OCI-LY7 (cell line): Measurements from ENCODE around the gene AP1M1. TPM values are rescaled to one million over a fixed set of nuclear protein-coding genes. Genes with fewer than 3 reads are reported as not detected.

ENCODE experiments used
- BruUV-seq: library from RNA; stranded (reverse); fragments of 400-500 nt; replicated peaks from 2 replicates; lab custom pipeline; 2021; lab: Mats Ljungman, UMichigan
- CTCF ChIA-PET: fragments of 300-600 bp; sonication (Branson Sonifier 250); formaldehyde crosslinking; loops from one replicate; lab custom pipeline; 2022; ENCODE audit warnings: antibody characterized with exemption; ENCODE audit not compliant: unreplicated experiment; lab: Charles Lee
- POLR2A ChIA-PET: fragments of 300-600 bp; sonication (Branson Sonifier 250); formaldehyde crosslinking; loops from one replicate; lab custom pipeline; 2022; ENCODE audit warnings: antibody characterized with exemption; lab: Charles Lee
- DNase-seq: peaks from one replicate; pipeline ENCODE4 v3.0.0-alpha.2; 2015; ENCODE audit warnings: low spot score
- H2AFZ ChIP-seq: fragments of 200-600 bp; sonication (generic), shearing (Covaris generic); 2 replicates; pipeline ENCODE4 v1.6.1; 2014; ENCODE audit warnings: mild to moderate bottlenecking, antibody characterized with exemption, low read length, moderate library complexity
- H3K27ac ChIP-seq: fragments of 200-600 bp; sonication (generic); 2 replicates; pipeline ENCODE4 v1.5.1; 2014; ENCODE audit warnings: mixed run types, low read depth, mild to moderate bottlenecking, moderate library complexity, low read length, inconsistent platforms; ENCODE audit not compliant: poor library complexity, severe bottlenecking
- H3K36me3 ChIP-seq: fragments of 200-600 bp; sonication (generic); 2 replicates; pipeline ENCODE4 v1.6.1; 2014; ENCODE audit warnings: mild to moderate bottlenecking, antibody characterized with exemption, low read length, moderate library complexity, mixed read lengths; ENCODE audit not compliant: insufficient read depth
- H3K4me1 ChIP-seq: fragments of 200-600 bp; sonication (generic); 2 replicates; pipeline ENCODE4 v1.5.1; 2014; ENCODE audit warnings: mild to moderate bottlenecking, low read length; ENCODE audit not compliant: insufficient read depth, poor library complexity, severe bottlenecking
- H3K4me2 ChIP-seq: fragments of 200-600 bp; sonication (generic); 2 replicates; pipeline ENCODE4 v1.6.1; 2014; ENCODE audit warnings: mild to moderate bottlenecking, low read length
- H3K4me3 ChIP-seq: fragments of 200-600 bp; sonication (generic); 2 replicates; pipeline ENCODE4 v1.5.1; 2014; ENCODE audit warnings: mild to moderate bottlenecking, low read depth, low read length; ENCODE audit not compliant: poor library complexity, severe bottlenecking
- H3K79me2 ChIP-seq: fragments of 200-600 bp; sonication (generic); 2 replicates; pipeline ENCODE4 v1.6.1; 2016; ENCODE audit warnings: low read depth, mild to moderate bottlenecking, low read length, moderate library complexity, mixed read lengths; ENCODE audit not compliant: insufficient read depth
- H3K9me2 ChIP-seq: fragments of 200-600 bp; sonication (generic); 2 replicates; pipeline ENCODE4 v1.6.1; 2016; ENCODE audit warnings: mild to moderate bottlenecking, low read length, mixed read lengths; ENCODE audit not compliant: insufficient read depth
- H3K9me3 ChIP-seq: fragments of 200-600 bp; sonication (generic); 2 replicates; pipeline ENCODE4 v1.6.1; 2014; ENCODE audit warnings: mild to moderate bottlenecking, mixed run types, low read length, mixed read lengths
- H4K20me1 ChIP-seq: fragments of 200-600 bp; sonication (generic); 2 replicates; pipeline ENCODE4 v1.6.1; 2014; ENCODE audit warnings: mild to moderate bottlenecking, antibody characterized with exemption, low read length, moderate library complexity, mixed read lengths; ENCODE audit not compliant: insufficient read depth
- CTCF ChIP-seq: fragments of 200-600 bp; sonication (generic); conservative IDR thresholded peaks from 2 replicates; pipeline ENCODE4 v1.5.1; 2014; ENCODE audit warnings: mild to moderate bottlenecking, antibody characterized with exemption, low read length, moderate library complexity, mixed read lengths
- EZH2phosphoT487 ChIP-seq: fragments of 200-600 bp; sonication (generic); IDR thresholded peaks from 2 replicates; pipeline ENCODE4 v1.6.1; 2018; ENCODE audit warnings: low read depth, borderline replicate concordance, mild to moderate bottlenecking, mixed run types, antibody characterized with exemption, low read length, moderate library complexity, mixed read lengths
- intact Hi-C: fragments of 100-400 bp; cut with micrococcal nuclease; formaldehyde crosslinking; loops from one replicate; pipeline ENCODE4 v1.10.0; 2022; ENCODE audit not compliant: unreplicated experiment
- total RNA-seq, 2 experiments: library from RNA; depleted of rRNA in 1 of 2; stranded (reverse); fragments of >200 nt in 1 of 2; shearing (Covaris generic) in 1 of 2; gene quantifications; 2 replicates each; pipeline ENCODE4 v1.2.3, GENCODE V29; 2014 to 2022

The AP1M1 gene
- total RNA-seq, 2 experiments from 2014 or later: 92.9 to 94.6 TPM

DNA sequence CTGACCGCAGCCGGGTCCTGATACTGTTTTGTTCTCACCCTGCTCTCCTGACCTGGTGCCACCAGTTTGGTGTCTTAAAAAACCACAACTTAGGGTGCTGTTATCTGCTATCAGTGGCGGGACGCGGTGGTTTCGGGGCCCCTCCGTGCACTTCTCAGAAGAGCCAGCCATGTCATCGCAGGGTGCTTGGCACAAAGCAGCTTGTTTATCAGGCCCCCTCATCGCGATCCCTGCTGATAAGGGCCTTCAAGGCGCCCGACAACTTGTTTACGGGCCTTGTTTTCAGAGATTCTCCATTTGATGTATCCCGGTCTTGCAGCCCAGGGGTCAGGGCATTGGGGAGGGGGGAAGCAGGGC is 68.9 kb downstream of the AP1M1 start:
- TF ChIP-seq EZH2phosphoT487 (no peak), CTCF (no peak)
- no peak overlapping the region for H2AFZ ChIP-seq
- DNase-seq: no peak
- intact Hi-C loops: no loop called here
- no TSS peak for BruUV-seq
- no peak overlapping the region for H3K27ac ChIP-seq
- ChIA-PET POLR2A (no interaction called here), CTCF (no interaction called here)
- no peaks in the 10 kb centered on the region for H4K20me1 ChIP-seq
- peaks cover 32% of the 10 kb centered on the region for H3K4me1 ChIP-seq
- H3K36me3 ChIP-seq: no peaks in the 10 kb centered on the region
- no peaks in the 10 kb centered on the region for H3K79me2 ChIP-seq
- no peaks in the 10 kb centered on the region for H3K9me2 ChIP-seq
- H3K4me2 ChIP-seq: no peak overlapping the region
- H3K4me3 ChIP-seq: no peak overlapping the region
- H3K9me3 ChIP-seq: no peaks in the 10 kb centered on the region

DNA sequence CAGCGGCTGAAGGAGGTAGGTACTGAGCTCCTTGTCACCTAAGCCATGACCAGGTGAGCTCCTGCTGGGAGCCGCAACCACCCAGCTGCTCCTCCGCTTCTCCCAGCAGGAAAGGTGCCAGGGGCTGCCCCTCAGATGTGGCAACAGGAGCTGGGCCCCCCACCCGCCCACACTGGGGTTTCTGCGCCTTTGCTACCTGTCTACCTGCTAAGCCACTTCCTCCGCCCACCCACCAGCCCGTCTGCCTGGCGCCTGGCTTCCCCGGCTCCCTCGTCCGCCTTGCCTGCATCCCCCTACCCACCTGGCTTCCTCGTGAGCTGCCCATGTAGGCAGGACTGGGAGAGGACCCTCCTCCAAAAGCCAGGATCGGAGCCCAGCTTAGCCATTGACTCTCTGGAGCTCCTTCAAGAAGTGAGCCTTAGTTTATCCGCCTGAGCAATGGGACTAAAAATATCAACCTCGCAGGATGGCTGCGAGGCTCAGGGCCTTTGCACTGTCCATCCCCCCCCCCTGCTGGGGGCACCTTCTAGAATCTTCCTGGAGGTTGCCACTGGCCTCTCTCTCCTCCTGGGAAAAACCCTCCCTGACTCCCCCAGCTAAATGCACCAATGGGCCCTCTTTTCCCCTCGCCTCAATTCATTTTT is 71.1 kb downstream of the AP1M1 start:
- no peak overlapping the region for H3K27ac ChIP-seq
- H3K79me2 ChIP-seq: no peaks in the 10 kb centered on the region
- no peak overlapping the region for H3K4me2 ChIP-seq
- no peaks in the 10 kb centered on the region for H4K20me1 ChIP-seq
- no peaks in the 10 kb centered on the region for H3K9me2 ChIP-seq
- H3K4me1 ChIP-seq: peaks cover 10% of the 10 kb centered on the region
- ChIA-PET POLR2A (interaction anchor here (0.9 kb wide), 1 partner anchor 71 kb away, joined by 4 read pairs; the partner anchor contains the start of gene AP1M1), CTCF (no interaction called here)
- no peak for DNase-seq
- H2AFZ ChIP-seq: no peak overlapping the region
- BruUV-seq: no TSS peak
- H3K9me3 ChIP-seq: no peaks in the 10 kb centered on the region
- intact Hi-C loops: no loop called here
- H3K36me3 ChIP-seq: no peaks in the 10 kb centered on the region
- no peak overlapping the region for H3K4me3 ChIP-seq
- TF ChIP-seq CTCF: no peak
- no peak for TF ChIP-seq EZH2phosphoT487

DNA sequence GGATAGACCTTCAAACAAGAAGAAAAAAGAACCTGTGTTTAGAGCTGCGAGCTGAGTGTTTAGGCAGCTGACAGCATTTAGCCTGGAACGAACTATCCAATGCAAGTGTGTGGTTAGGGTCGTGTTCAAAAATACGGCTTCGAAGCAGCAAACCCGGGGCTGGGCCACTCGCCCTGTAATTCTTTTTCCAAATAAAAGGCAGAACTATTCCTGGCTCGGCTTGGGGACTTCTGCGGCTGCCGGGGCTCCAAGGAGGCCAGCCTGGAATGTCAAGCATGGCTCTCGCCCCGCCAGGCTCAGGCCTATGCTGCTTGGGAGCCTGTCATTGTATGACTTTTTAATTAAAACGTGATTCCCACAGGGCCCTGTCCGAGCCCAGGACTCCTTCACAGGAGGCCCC is 75.2 kb downstream of the AP1M1 start:
- H3K4me1 ChIP-seq: peaks cover 8% of the 10 kb centered on the region
- TF ChIP-seq CTCF (no peak), EZH2phosphoT487 (no peak)
- H3K4me3 ChIP-seq: no peak overlapping the region
- BruUV-seq: no TSS peak
- H3K79me2 ChIP-seq: no peaks in the 10 kb centered on the region
- POLR2A ChIA-PET: no interaction called here
- no peak overlapping the region for H2AFZ ChIP-seq
- CTCF ChIA-PET: no interaction called here
- H3K36me3 ChIP-seq: no peaks in the 10 kb centered on the region
- no peak overlapping the region for H3K27ac ChIP-seq
- H3K4me2 ChIP-seq: no peak overlapping the region
- no peak for DNase-seq
- H3K9me3 ChIP-seq: no peaks in the 10 kb centered on the region
- no peaks in the 10 kb centered on the region for H4K20me1 ChIP-seq
- intact Hi-C loops: no loop called here
- H3K9me2 ChIP-seq: no peaks in the 10 kb centered on the region
